DND-41 (cell line): ENCODE data around the gene KIAA1755.

Experiments used
- ATAC-seq: fragments of 200-7000 bp; cut with Tn5 transposase; 3 replicates; pipeline ENCODE4 v1.9.1; 2021; ENCODE audit warnings: low read depth; ENCODE audit not compliant: insufficient read depth
- DNase-seq: peaks from one replicate; pipeline ENCODE4 v3.0.0-alpha.2; 2020
- H2AFZ ChIP-seq: 2 replicates; pipeline ENCODE4 v1.6.0; 2012; ENCODE audit warnings: low read depth, low read length
- H3K27ac ChIP-seq: 2 replicates; pipeline ENCODE4 v1.5.1; 2012; ENCODE audit warnings: low read length, inconsistent platforms
- H3K27me3 ChIP-seq: fragments of 200-600 bp; sonication (generic); 2 replicates; pipeline ENCODE4 v1.6.0; 2012; ENCODE audit warnings: low read length, mild to moderate bottlenecking, inconsistent platforms; ENCODE audit not compliant: insufficient read depth, poor library complexity
- H3K36me3 ChIP-seq: 2 replicates; pipeline ENCODE4 v1.5.1; 2012; ENCODE audit warnings: low read length, inconsistent platforms; ENCODE audit not compliant: insufficient read depth
- H3K4me1 ChIP-seq: 2 replicates; pipeline ENCODE4 v1.5.1; 2012; ENCODE audit warnings: mild to moderate bottlenecking, low read length; ENCODE audit not compliant: insufficient read depth
- H3K4me2 ChIP-seq: 2 replicates; pipeline ENCODE4 v1.6.0; 2012; ENCODE audit warnings: mild to moderate bottlenecking, moderate library complexity, low read length, inconsistent platforms; ENCODE audit not compliant: insufficient read depth
- H3K4me3 ChIP-seq, 2 experiments: fragments of 200-600 bp in 1 of 2; shearing (Covaris generic) in 1 of 2; 2 replicates each; pipeline ENCODE4 v1.5.1; 2012 to 2016; ENCODE audit warnings: inconsistent platforms in 2 of 2, low read length in 2 of 2, mild to moderate bottlenecking in 2 of 2, low read depth in 1 of 2, moderate library complexity in 1 of 2
- H3K79me2 ChIP-seq: 2 replicates; pipeline ENCODE4 v1.6.0; 2012; ENCODE audit warnings: low read length, inconsistent platforms; ENCODE audit not compliant: insufficient read depth
- H3K9ac ChIP-seq: 2 replicates; pipeline ENCODE4 v1.6.0; 2012; ENCODE audit warnings: low read depth, mild to moderate bottlenecking, inconsistent platforms, low read length, moderate library complexity
- H3K9me3 ChIP-seq: 2 replicates; pipeline ENCODE4 v1.5.1; 2012; ENCODE audit warnings: low read length, moderate library complexity, mild to moderate bottlenecking, inconsistent platforms; ENCODE audit not compliant: insufficient read depth, severe bottlenecking
- H4K20me1 ChIP-seq: 2 replicates; pipeline ENCODE4 v1.6.0; 2012; ENCODE audit warnings: low read length; ENCODE audit not compliant: insufficient read depth
- EZH2 ChIP-seq: IDR thresholded peaks from 3 replicates; pipeline ENCODE4 v1.6.1; 2012; ENCODE audit warnings: borderline replicate concordance, low read depth, mild to moderate bottlenecking, moderate library complexity, low read length, inconsistent platforms; ENCODE audit not compliant: severe bottlenecking
- TF ChIP-seq, protein P1 (sequence below): IDR thresholded peaks from 2 replicates; pipeline ENCODE4 v1.5.1; 2012; ENCODE audit warnings: borderline replicate concordance, low read length, moderate library complexity, mild to moderate bottlenecking; ENCODE audit not compliant: poor library complexity, severe bottlenecking; ENCODE audit errors: extremely low read depth

The KIAA1755 gene

DNA sequence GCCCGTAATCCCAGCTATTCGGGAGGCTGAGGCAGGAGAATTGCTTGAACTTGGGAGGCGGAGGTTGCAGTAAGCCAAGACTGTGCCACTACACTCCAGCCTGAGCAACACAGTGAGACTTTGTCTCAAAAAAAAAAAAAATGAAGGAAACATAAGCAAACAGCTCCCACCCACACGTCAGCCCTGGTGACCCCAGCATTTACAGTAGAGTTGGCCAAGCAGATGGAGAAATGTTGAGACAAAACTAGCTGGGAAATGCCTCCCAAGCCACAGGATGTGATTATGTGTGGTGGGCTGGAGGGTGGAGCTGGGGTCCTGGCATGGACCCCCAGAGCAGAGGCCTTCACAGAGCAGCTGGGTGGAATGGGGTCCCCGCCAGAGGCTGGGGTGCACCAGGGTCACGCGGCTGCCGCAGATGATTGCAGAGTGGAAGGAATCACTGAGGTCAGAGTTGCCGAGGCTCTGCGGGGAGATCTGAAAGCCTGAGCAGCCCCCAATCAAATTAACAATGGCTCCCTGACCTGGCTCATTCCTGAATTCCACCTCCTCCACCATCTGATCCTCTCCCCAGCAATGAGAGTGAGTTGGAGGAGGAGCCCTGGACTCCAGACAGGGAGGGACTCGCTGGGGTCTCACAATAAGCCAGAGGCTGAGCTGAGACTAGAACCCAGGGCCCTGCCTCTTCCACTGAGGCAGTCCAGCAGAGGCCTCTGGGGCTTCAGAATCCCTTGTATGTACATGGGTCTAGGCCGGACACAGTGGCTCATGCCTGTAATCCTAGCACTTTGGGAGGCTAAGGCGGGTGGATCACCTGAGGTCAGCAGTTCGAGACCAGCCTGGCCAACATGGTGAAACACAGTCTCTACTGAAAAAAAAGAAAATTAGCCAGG lies 60.8 kb downstream of the KIAA1755 start:
- no peaks in the 10 kb centered on the region for H3K9me3 ChIP-seq
- H3K36me3 ChIP-seq: no peaks in the 10 kb centered on the region
- H3K27ac ChIP-seq: no peak overlapping the region
- no peaks in the 10 kb centered on the region for H3K27me3 ChIP-seq
- no peak overlapping the region for H3K9ac ChIP-seq
- DNase-seq: no peak
- no peaks in the 10 kb centered on the region for H3K79me2 ChIP-seq
- H3K4me3 ChIP-seq: no peak overlapping the region
- no peak overlapping the region for H3K4me2 ChIP-seq
- no peaks in the 10 kb centered on the region for H3K4me1 ChIP-seq
- no peak for TF ChIP-seq EZH2
- TF ChIP-seq, protein P1, sequence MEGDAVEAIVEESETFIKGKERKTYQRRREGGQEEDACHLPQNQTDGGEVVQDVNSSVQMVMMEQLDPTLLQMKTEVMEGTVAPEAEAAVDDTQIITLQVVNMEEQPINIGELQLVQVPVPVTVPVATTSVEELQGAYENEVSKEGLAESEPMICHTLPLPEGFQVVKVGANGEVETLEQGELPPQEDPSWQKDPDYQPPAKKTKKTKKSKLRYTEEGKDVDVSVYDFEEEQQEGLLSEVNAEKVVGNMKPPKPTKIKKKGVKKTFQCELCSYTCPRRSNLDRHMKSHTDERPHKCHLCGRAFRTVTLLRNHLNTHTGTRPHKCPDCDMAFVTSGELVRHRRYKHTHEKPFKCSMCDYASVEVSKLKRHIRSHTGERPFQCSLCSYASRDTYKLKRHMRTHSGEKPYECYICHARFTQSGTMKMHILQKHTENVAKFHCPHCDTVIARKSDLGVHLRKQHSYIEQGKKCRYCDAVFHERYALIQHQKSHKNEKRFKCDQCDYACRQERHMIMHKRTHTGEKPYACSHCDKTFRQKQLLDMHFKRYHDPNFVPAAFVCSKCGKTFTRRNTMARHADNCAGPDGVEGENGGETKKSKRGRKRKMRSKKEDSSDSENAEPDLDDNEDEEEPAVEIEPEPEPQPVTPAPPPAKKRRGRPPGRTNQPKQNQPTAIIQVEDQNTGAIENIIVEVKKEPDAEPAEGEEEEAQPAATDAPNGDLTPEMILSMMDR: no peak
- H2AFZ ChIP-seq: no peak overlapping the region
- ATAC-seq: no peak
- H4K20me1 ChIP-seq: 0 out of 2 replicates have a peak, but pooled peaks cover 4% of the 10 kb centered on the region

DNA sequence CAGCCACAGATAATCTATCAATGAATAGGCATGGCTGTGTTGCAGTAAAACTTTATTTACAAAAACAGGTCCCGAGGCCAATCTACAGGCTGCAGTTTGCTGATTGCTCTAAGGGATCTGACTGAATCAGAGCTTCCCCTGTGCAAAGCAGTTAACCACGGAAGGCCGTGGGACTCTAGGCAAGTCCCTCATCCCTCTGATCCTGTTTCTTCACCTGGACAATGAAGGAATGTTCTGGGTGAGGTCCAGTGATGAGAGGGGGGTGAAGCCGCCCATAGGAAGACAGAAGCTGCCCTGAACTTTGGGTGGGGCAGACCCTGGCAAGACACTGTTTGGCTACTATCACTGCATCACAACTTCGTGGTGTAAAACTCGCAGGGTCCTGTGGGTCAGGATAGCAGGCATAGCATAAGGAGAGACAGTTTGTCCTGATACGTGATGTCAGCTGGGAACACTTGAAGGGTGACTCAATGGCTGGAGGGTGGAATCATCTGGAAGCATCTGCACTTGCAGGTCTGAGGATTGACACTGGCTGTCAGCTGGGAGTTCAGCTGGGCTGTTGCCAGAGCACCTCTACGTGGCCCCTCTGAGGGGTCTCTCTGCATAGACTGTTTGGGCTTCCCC lies 62.2 kb downstream of the KIAA1755 start:
- TF ChIP-seq, protein P1: no peak
- DNase-seq (no peak), ATAC-seq (no peak)
- H3K4me2 ChIP-seq: no peak overlapping the region
- no peaks in the 10 kb centered on the region for H3K9me3 ChIP-seq
- H3K4me1 ChIP-seq: no peaks in the 10 kb centered on the region
- H3K79me2 ChIP-seq: no peaks in the 10 kb centered on the region
- no peaks in the 10 kb centered on the region for H3K36me3 ChIP-seq
- H2AFZ ChIP-seq: no peak overlapping the region
- no peak overlapping the region for H3K4me3 ChIP-seq
- no peaks in the 10 kb centered on the region for H3K27me3 ChIP-seq
- H3K9ac ChIP-seq: no peak overlapping the region
- H4K20me1 ChIP-seq: 0 out of 2 replicates have a peak, but pooled peaks cover 4% of the 10 kb centered on the region
- no peak overlapping the region for H3K27ac ChIP-seq

DNA sequence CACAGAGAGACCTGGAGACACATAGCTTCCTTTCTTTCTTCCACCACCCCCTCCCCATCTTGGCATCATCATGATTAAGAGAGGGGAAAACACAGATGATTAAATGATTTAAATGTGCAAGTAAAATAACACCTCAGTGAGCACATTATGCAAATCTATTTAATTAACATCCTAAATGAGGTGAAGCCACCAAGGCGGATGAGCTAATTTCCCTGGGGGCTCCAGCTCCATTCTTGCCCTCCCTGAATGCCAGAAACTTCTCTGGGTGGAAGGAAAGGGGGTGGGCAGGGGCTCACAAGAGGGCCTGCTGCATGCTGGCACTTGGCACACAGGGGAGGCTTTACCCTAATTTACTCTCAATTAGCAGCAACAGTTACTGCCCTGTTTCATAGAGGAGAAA lies 62.9 kb downstream of the KIAA1755 start:
- Histone ChIP-seq H3K4me2 (no peak overlapping the region), H3K27me3 (no peaks in the 10 kb centered on the region), H3K9ac (no peak overlapping the region), H3K79me2 (no peaks in the 10 kb centered on the region), H4K20me1 (0 out of 2 replicates have a peak, but pooled peaks cover 4% of the 10 kb centered on the region), H3K4me3 (no peak overlapping the region), H2AFZ (no peak overlapping the region), H3K27ac (no peak overlapping the region), H3K36me3 (no peaks in the 10 kb centered on the region), H3K9me3 (no peaks in the 10 kb centered on the region), H3K4me1 (no peaks in the 10 kb centered on the region)
- no peak for ATAC-seq
- no peak for DNase-seq
- TF ChIP-seq EZH2: no peak
- TF ChIP-seq, protein P1: no peak
